ENCODE measurements around the gene NR5A1.
A peak's percentile ranks its signal among the peaks of the same experiment; 100 is the strongest.

The NR5A1 gene

DNA sequence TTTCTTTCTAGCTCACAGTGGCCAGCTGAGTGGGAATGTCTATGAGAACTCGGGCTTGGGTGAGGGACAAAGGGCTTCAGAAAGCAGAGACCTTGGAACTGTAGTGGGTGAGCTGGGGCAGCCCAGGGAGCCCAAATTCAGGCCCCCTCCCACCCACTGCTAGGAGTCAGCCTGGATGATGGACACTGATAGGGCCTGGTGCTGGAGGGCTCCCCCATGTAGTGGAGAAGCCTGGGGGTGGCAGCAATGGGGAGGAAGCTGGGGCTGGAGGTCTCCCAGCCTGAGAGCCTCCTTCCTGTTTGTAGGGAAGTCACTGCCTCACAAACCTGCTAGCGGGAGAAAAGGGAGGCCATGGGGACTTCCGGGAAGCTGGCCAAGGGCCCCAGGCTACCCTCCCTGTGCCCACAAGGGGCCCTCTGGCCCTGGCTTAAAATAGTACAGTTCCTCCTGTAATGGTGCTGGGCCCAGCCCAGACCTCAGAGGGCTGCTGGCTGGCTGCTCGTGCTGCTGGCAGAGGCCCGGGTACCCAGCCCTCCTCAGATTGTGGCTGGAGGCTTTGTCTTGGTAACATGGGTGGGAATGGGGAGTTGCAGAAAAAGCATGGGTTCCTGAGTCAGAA is 6.3 kb upstream of the NR5A1 start:
- DNase-seq = peak; percentile 32

- no peak for DNase-seq
These were observed 5.6 kb upstream of the NR5A1 start for GRCh38 chr9:124512806-124513204.

- no peak for DNase-seq
These were observed 4.9 kb upstream of the NR5A1 start for GRCh38 chr9:124511891-124512805.

- DNase-seq = no peak
These were observed 4.2 kb upstream of the NR5A1 start for GRCh38 chr9:124511426-124511840.

GRCh38 chr9:124510650-124511425 is 3.6 kb upstream of the NR5A1 start:
- no peak for DNase-seq

DNA sequence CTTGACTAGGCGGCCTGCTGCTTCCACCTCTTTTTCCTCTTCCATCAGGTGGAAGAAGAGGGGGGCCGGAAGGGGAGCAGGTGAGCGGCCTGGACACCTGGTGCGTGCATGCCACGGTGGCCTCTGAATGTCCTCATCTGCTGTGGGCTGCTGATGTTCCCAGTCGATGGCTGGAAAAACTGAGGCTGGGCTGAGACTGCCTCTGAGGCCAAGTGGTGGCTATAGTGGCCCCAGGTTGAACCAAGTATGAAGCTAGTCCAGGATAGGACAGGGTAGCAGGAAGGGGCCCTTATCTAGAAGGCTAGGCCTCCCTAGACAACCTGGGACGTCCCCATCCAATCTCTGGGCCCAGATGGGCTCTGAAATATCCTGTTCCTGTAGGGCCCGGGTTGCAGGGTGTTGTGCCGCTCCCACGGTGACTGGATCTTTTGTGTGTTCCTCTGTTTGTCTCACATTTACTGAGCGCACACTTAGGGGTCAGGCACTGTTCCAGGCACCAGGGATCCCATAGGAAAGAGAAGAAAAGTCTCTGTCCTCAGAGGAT is 753 bp upstream of the NR5A1 start:
- DNase-seq = no peak

GRCh38 chr9:124506433-124506832 is 766 bp downstream of the NR5A1 start:
- DNase-seq = no peak

DNA sequence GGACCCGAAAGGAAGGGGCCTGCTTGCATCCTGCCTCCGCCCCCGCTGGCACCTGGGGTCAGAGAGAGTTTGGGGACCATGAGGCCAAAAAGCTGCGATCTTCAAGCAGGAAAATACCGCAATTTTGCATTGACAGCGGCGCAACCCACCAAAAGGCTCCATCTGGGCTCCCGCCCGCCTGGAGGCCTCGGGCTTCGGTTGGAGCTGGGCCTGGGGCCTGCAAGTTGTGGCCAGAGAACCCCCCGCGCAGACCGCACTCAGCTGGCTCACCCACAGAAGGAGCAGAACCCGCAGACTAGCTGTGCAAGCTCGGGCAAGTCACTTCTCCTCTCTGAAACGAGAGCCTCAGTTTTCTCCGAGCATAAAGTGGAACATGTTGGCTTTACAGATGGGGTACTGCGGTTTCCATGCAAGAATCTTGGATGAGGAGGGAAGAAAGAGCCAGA is 1.3 kb downstream of the NR5A1 start:
- no peak for DNase-seq

DNA sequence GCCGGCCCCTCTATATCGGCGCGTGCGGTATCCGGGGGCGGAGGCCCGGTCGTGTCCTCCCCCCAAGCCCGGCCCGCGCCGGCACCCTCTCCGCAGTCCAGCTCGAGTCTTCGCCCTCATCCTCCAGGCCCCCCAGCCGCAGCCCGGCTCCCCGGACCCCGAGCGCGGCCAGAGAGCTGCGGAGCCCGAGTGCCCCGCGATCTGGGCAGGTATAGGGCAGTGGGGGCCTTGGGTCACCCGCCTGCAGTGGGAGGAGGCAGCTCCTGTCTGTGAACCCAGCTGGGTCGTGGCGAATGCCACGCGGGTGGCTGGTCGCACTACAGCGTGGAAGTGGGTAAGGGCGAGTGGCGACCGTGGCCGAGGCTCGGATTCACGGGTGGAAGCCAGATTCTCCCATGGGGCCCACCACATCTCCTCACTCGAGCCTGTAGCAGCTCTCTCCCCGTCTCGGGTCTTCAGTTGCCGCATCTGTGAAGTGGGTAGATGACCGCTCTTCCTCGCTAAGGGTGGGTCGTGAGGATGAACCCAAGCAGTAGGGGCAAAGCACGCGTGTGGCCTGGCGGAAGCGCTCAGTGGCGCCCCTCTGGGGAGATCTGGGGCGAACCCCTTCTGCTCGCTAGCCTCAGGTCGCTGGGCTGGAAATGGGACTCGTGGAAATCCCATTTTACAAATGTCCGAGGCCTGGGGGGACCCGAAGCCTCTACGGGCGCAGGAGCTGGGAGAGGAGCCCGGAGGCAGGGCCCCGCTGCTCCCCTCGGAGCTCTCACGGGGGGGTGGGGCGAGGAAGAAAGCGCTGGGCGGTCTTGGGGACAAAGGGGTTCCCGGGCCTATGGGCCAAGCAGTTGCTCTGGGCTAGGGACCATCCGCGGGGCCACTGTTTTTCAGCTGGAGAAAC is 1.9 kb downstream of the NR5A1 start:
- no peak for DNase-seq

DNA sequence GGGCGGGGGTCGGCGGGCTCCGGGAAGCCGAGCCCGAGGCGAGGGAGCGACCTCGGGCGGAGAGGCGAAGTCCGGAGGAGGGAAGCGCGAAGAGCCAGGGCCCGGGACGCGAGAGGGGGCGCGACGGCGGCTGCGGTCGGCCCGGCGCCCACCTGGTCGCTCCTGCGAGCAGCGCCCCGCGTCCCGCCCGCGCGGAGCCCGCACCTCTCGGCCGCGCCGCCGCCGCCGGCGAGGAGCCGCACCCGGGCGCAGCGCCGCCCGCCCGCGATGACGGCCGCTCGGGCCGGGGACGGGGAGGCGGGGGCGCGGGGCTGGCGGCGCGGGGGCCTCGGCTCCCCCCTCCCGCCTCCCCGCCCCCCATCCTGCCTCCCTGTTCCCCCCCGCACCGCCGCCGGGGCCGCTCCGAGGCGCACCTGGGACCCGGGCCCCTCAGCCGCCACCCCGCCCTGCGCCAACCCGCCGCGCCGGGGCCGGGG is 2.6 kb downstream of the NR5A1 start:
- no peak for DNase-seq

GRCh38 chr9:124503713-124504529 is 3.3 kb downstream of the NR5A1 start:
- DNase-seq = no peak

- DNase-seq = no peak
These were observed 4.2 kb downstream of the NR5A1 start for GRCh38 chr9:124502711-124503702.

GRCh38 chr9:124501771-124502320 is 5.4 kb downstream of the NR5A1 start:
- DNase-seq = no peak

DNA sequence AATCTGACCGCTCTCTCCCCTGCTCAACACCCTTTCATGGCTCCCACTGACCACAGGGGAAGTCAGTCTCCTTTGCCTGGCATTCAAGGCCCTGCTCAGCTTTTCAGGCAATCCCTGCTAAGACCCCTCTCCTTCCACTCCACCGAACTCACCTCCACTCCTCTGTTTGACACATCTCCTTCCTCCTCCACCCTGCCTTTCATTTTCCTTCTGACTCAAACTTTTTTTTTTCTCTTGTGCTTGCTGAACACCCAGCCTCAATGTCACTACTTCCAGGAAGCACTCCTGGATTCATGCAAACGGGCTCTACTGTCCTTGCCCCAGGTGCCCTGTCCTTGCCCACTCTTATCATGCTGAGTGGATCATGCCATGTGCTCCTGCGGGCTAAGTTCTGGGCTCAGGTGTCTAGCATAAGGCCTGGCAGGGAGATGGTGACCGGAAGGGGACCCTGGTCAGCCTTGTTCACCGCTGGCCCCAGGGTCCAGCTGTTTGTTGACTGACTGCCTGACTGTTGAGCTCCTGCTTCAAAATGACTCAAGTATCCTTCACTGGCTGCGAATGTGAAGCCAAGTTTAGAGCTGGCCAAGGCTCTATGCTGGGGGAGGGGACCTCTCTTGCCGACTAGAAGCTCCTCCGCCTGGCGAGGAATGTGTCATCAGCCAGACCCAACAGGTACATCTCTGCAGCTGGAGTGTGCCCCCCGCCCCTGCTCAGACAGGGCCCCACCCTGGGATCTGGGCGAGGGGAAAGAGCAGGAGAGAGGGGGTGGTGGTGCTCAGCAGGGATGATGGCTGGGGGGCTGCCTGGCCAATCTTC is 6.2 kb downstream of the NR5A1 start:
- DNase-seq = no peak

GRCh38 chr9:124500028-124500795 is 7.0 kb downstream of the NR5A1 start:
- no peak for DNase-seq

DNA sequence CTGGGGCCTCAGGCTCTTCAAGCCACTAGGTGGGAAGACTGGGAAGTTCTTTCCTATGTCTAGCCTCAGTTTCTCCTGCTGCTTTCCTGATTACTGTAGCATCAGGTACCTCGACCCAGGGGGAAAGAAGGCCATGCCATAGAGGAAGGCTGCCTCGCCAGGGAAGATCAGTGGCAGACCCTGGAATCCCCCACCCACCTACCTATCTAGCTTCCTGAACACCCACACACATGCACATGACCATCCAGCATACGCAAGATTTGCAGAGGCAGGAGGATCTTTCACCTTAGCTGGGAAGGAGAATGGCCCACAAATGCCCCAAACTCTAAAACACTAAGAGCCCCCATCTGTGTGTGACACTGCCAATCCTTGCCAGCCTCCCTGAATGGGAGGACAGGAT is 8.0 kb downstream of the NR5A1 start:
- no peak for DNase-seq

DNA sequence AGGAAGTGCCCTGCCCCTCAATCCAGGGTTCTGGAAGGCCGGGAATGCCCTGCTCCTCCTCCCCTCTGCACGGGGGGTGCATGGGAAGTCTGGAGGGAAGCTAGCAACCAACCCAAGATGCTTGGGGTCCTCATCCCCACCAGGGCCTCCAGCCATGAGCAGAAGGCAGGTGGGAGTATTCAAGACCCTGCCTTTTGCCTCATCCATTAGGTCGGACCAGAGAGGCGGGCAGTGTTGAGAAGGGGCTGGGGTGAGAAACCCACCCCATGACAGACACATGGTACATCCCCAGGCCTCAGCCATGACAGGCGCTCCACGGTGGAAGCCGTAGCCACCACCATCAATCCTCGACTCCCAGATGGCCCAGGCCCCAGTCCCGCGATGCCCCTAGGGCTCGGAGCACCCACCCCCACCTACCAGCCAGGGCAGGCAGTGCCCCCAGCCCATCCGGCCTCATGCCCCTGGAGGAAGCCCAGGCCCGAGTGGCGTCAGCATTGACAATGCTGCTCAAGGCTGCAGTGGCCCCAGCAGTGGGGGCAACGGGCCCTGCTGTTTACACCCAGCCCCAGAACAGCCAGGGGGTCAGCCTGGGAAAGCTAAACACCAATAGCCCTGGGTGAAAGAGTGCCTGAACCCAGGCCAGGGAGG is 8.6 kb downstream of the NR5A1 start:
- DNase-seq = no peak

Measured in MV-4-11 (cell line).